Keratinocyte (primary cell): Measurements from ENCODE around the gene B4GALNT3. TPM values are rescaled to one million over a fixed set of nuclear protein-coding genes. Genes with fewer than 3 reads are reported as not detected.

Experiments used
- DNase-seq: peaks from one replicate; pipeline ENCODE4 v3.0.0-alpha.2; 2011; ENCODE audit warnings: low read depth, missing footprints, low spot score
- FAIRE-seq: peaks from 2 replicates; lab custom pipeline; 2011; peaks lifted over from hg19 to GRCh38; lab: Jason Lieb, UNC
- H2AFZ ChIP-seq: 2 replicates; pipeline ENCODE4 v1.6.0; 2012; ENCODE audit warnings: low read length, control low read depth, inconsistent platforms; ENCODE audit not compliant: control insufficient read depth
- H3K27ac ChIP-seq: 2 replicates; pipeline ENCODE4 v1.5.1; 2011; ENCODE audit warnings: low read length; ENCODE audit not compliant: control insufficient read depth, insufficient read depth
- H3K27me3 ChIP-seq: 3 replicates; pipeline ENCODE4 v1.6.0; 2011; ENCODE audit warnings: low read length; ENCODE audit not compliant: control insufficient read depth, insufficient read depth; ENCODE audit errors: extremely low read depth
- H3K36me3 ChIP-seq, 2 experiments: 2 replicates in 1 of 2; 3 replicates in 1 of 2; pipeline ENCODE4 v1.5.1; 2011; ENCODE audit warnings: low read length in 2 of 2, mild to moderate bottlenecking in 1 of 2; ENCODE audit not compliant: control insufficient read depth in 2 of 2, insufficient read depth in 2 of 2; ENCODE audit errors: extremely low read depth in 1 of 2
- H3K4me1 ChIP-seq: 3 replicates; pipeline ENCODE4 v1.5.1; 2011; ENCODE audit warnings: low read length; ENCODE audit not compliant: control insufficient read depth, insufficient read depth; ENCODE audit errors: extremely low read depth
- H3K4me2 ChIP-seq: 3 replicates; pipeline ENCODE4 v1.6.0; 2011; ENCODE audit warnings: low read depth, low read length; ENCODE audit not compliant: control insufficient read depth, insufficient read depth; ENCODE audit errors: extremely low read depth
- H3K4me3 ChIP-seq, 3 experiments: fragments of 200-600 bp in 1 of 3; sonication (generic) in 1 of 3; 2 replicates in 2 of 3; 3 replicates in 1 of 3; pipeline ENCODE4 v1.5.1; 2011 to 2016; ENCODE audit warnings: low read length in 3 of 3, mild to moderate bottlenecking in 3 of 3, control low read depth in 2 of 3, inconsistent platforms in 1 of 3, low read depth in 1 of 3, mixed read lengths in 1 of 3, mixed run types in 1 of 3, moderate library complexity in 1 of 3; ENCODE audit not compliant: control insufficient read depth in 2 of 3, insufficient read depth in 2 of 3; ENCODE audit errors: extremely low read depth in 1 of 3
- H3K79me2 ChIP-seq: 2 replicates; pipeline ENCODE4 v1.6.0; 2012; ENCODE audit warnings: low read length; ENCODE audit not compliant: control insufficient read depth, insufficient read depth
- H3K9ac ChIP-seq: 3 replicates; pipeline ENCODE4 v1.6.0; 2011; ENCODE audit warnings: low read length; ENCODE audit not compliant: control insufficient read depth, insufficient read depth; ENCODE audit errors: extremely low read depth
- H3K9me1 ChIP-seq: 3 replicates; pipeline ENCODE4 v1.6.0; 2011; ENCODE audit warnings: low read length; ENCODE audit not compliant: control insufficient read depth, insufficient read depth; ENCODE audit errors: extremely low read depth
- H3K9me3 ChIP-seq: 2 replicates; pipeline ENCODE4 v1.5.1; 2012; ENCODE audit warnings: low read depth, low read length; ENCODE audit not compliant: control insufficient read depth
- H4K20me1 ChIP-seq: 3 replicates; pipeline ENCODE4 v1.6.0; 2011; ENCODE audit warnings: low read length; ENCODE audit not compliant: control insufficient read depth, insufficient read depth; ENCODE audit errors: extremely low read depth
- CTCF ChIP-seq, 3 experiments: IDR thresholded peaks in 1 of 3; conservative IDR thresholded peaks in 1 of 3; optimal IDR thresholded peaks in 1 of 3; 2 replicates in 2 of 3; 3 replicates in 1 of 3; pipeline versions ENCODE3 to v1.5.1; 2011; ENCODE audit warnings: low read length in 3 of 3, mild to moderate bottlenecking in 3 of 3, moderate library complexity in 2 of 3, control low read depth in 1 of 3, inconsistent platforms in 1 of 3; ENCODE audit not compliant: insufficient read depth in 2 of 3; ENCODE audit errors: extremely low read depth in 1 of 3
- EZH2 ChIP-seq: IDR thresholded peaks from one replicate; pipeline ENCODE4 v1.6.1; 2012; ENCODE audit warnings: inconsistent platforms, mild to moderate bottlenecking, low read length, moderate library complexity
- dilution Hi-C: fragments of 300-500 bp; cut with MboI; formaldehyde crosslinking; loops from one replicate; pipeline ENCODE4 v1.7.0; 2020; ENCODE audit warnings: low sequenced_read_pairs; ENCODE audit not compliant: extremely low pct_ligation_motif_present
- polyA plus RNA-seq, 5 experiments: library from polyadenylated mRNA; depleted of rRNA in 3 of 5; stranded (reverse) in 3 of 5; stranded (forward) in 1 of 5; unstranded in 1 of 5; fragments of >200 nt; gene quantifications; 1 replicate in 1 of 5; 2 replicates in 3 of 5; 3 replicates in 1 of 5; pipeline versions ENCODE4 v1.2.1 to v1.2.3, GENCODE V29; 2011 to 2012; ENCODE audit warnings: missing spikeins in 2 of 5, low read depth in 1 of 5, low replicate concordance in 1 of 5

B4GALNT3 gene
- polyA plus RNA-seq, 1 donor (not counting 4 experiments of a cell fraction or from before 2014, with no cell fraction given) = 7.5 TPM

- H3K9me3 ChIP-seq = peaks cover 3% of the 10 kb centered on the region
- no peak overlapping the region for H3K27ac ChIP-seq
- H2AFZ ChIP-seq = no peak overlapping the region
- H3K79me2 ChIP-seq = no peaks in the 10 kb centered on the region
- H3K9ac ChIP-seq = no peak overlapping the region
- FAIRE-seq (no peak), DNase-seq (no peak)
- no peaks in the 10 kb centered on the region for H4K20me1 ChIP-seq
- no peaks in the 10 kb centered on the region for H3K27me3 ChIP-seq
- H3K4me2 ChIP-seq = no peak overlapping the region
- TF ChIP-seq EZH2 = no peak
- no peak for TF ChIP-seq CTCF (optimal IDR thresholded peaks at IDR 0.05 in 1 of 3, IDR thresholded peaks at IDR 0.05 in 1 of 3, conservative IDR thresholded peaks at IDR 0.05 in 1 of 3; ENCODE audit: extremely low read depth in 1 of 3, insufficient read depth in 2 of 3, low read length in 3 of 3)
- H3K4me3 ChIP-seq = no peak overlapping the region
- peaks cover 2% of the 10 kb centered on the region for H3K9me1 ChIP-seq
- H3K36me3 ChIP-seq = no peaks in the 10 kb centered on the region
- H3K4me1 ChIP-seq = peaks cover 29% of the 10 kb centered on the region
- dilution Hi-C loops = no loop called here
Measured at GRCh38 chr12:527241-527640, 67.5 kb downstream of the B4GALNT3 start.

DNA sequence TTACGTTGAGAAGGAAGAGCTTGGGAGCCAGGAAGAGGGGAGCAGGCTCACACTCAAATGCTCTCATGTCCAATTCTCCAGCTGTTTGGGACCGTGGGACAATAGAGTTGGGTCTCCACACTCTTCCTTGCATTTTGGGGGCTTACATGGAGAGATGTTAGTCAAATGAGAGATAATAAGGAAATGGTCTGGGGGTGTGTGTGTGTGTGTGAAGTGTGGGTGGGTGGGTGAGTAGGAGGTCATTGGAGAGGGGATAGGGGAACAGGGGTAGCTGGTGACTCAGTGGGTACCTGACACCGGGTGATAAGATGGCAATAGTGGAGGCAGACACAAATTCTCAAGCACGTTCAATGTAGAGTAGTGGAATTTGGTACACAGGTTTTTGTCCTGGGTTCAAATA lies 68.0 kb downstream of the B4GALNT3 start:
- DNase-seq = no peak
- Histone ChIP-seq H3K4me3 (no peak overlapping the region), H3K4me1 (peaks cover 34% of the 10 kb centered on the region), H2AFZ (no peak overlapping the region), H3K36me3 (no peaks in the 10 kb centered on the region), H3K4me2 (no peak overlapping the region), H3K27ac (no peak overlapping the region), H4K20me1 (no peaks in the 10 kb centered on the region), H3K9ac (no peak overlapping the region), H3K9me1 (peaks cover 2% of the 10 kb centered on the region), H3K79me2 (no peaks in the 10 kb centered on the region), H3K9me3 (peaks cover 3% of the 10 kb centered on the region), H3K27me3 (no peaks in the 10 kb centered on the region)
- TF ChIP-seq EZH2 = no peak
- dilution Hi-C loops = no loop called here
- no peak for FAIRE-seq

GRCh38 chr12:530308-530707 lies 70.6 kb downstream of the B4GALNT3 start:
- no peaks in the 10 kb centered on the region for H3K36me3 ChIP-seq
- H3K27ac ChIP-seq = peak overlapping the region; percentile 74
- DNase-seq (no peak), FAIRE-seq (peak; percentile 99)
- peaks cover 3% of the 10 kb centered on the region for H3K9me3 ChIP-seq
- no peaks in the 10 kb centered on the region for H3K79me2 ChIP-seq
- H3K4me1 ChIP-seq = peaks cover 35% of the 10 kb centered on the region
- H3K9ac ChIP-seq = peak overlapping the region; percentile 33
- H4K20me1 ChIP-seq = no peaks in the 10 kb centered on the region
- dilution Hi-C loops = no loop called here
- H2AFZ ChIP-seq = peak overlapping the region; percentile 60
- H3K4me3 ChIP-seq = no peak overlapping the region
- peak overlapping the region; percentile 62 for H3K4me2 ChIP-seq
- H3K9me1 ChIP-seq = peaks cover 2% of the 10 kb centered on the region
- H3K27me3 ChIP-seq = no peaks in the 10 kb centered on the region
- TF ChIP-seq CTCF (optimal IDR thresholded peaks at IDR 0.05 in 1 of 3, IDR thresholded peaks at IDR 0.05 in 1 of 3, conservative IDR thresholded peaks at IDR 0.05 in 1 of 3; ENCODE audit: extremely low read depth in 1 of 3, insufficient read depth in 2 of 3, low read length in 3 of 3) = no peak
- no peak for TF ChIP-seq EZH2
